NOMO-1 treated with DMSO at 0.1 percent for 48 hours (cell line): ENCODE results near the gene FFAR2.
A peak's percentile ranks its signal among the peaks of the same experiment; 100 is the strongest.
"Not testable (repeated sequence)": the region's sequence is repeated elsewhere in the genome, so short reads cannot be mapped to it uniquely, and the experiment has no call there.

ENCODE experiments used
- DNase-seq: peaks from one replicate; lab custom pipeline; 2025; ENCODE audit not compliant: unreplicated experiment; lab: John Stamatoyannopoulos, UW

Gene FFAR2

DNA sequence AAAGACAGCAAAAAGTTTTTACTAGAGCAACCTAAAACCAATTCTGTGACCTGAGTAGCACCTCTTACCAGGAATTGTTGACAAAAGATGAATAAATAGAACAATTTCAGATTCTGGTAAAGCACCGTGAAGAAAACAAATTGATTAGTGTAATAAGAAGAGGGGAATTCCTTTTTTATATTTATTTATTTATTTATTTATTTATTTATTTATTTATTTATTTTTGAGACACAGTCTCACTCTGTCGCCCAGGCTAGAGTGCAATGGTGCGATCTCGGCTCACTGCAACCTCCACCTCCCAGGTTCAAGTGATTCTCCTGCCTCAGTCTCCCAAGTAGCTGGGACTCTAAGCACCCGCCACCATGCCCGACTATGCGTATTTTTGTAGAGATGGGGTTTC is 24.7 kb upstream of the FFAR2 start:
- not testable (repeated sequence) for DNase-seq

DNA sequence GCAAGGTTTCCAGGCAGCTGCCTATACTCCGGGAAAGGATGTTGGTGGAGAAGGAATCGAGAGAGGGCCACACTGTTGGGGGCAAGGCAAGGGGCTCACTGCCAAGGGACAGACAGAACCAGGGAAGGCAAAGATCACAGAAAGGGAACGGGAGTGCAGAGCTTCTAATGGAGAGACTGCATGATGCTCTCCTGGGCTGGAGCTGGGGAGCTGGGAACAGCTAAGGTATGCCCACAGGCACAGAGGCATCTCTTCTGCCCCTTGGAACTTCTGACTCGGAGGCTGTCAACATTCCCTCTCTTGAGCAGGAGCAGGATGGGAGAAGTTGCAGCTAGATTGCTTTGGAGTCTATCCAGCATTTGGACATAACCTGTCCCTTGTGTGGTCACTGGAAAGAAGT is 22.4 kb upstream of the FFAR2 start:
- DNase-seq = no peak

DNA sequence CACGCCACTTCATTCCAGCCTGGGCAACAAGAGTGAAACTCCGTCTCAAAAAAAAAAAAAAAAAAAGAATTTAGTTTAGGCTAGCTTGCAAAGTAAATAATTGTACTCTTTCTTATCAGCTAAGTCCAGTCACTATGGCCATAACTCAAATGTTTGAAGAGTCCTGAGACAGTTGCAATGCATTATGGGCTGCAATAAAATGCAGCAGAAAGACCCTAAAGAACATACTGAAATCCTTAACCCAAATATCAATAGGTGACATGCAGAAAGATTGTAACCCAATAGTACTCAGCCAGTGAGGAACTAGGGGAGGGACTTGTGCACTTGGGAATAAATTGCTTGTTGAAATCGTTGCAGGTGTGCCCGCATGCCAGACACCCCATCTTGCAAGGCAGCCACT is 20.9 kb upstream of the FFAR2 start:
- DNase-seq = no peak

DNA sequence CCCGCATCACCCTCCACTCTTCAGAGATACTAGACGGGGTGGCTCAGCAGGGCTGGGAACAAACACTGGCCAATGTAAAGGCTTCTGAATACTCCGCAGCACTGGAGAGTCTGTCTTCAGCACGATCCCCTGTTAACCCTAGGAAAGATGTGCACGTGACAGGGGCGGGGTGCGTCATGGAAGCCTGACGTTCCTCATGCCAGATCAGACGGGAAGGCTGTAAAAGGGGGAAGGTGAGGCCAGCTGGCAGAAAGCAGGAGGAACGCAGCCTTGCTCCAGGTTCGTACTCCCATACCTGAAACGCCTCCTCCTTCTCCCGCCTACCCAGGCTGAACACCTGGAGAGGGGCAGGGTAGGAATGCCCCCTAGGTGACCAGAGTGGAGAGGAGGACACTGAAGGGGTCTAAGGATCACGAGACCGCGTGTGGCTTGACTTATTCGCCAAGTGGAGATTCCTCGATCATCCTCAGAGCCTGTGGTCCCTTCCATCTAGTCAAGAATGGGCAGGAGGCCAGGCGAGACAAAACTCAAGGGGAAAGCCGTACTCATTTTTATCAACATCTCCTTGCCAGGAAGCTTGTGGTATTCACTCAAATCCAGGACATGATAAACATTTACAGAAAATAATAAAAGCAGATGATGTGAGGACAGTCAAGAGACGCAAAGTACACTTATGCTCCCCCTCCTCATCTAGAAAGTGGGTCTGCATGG is 18.2 kb upstream of the FFAR2 start:
- no peak for DNase-seq

DNA sequence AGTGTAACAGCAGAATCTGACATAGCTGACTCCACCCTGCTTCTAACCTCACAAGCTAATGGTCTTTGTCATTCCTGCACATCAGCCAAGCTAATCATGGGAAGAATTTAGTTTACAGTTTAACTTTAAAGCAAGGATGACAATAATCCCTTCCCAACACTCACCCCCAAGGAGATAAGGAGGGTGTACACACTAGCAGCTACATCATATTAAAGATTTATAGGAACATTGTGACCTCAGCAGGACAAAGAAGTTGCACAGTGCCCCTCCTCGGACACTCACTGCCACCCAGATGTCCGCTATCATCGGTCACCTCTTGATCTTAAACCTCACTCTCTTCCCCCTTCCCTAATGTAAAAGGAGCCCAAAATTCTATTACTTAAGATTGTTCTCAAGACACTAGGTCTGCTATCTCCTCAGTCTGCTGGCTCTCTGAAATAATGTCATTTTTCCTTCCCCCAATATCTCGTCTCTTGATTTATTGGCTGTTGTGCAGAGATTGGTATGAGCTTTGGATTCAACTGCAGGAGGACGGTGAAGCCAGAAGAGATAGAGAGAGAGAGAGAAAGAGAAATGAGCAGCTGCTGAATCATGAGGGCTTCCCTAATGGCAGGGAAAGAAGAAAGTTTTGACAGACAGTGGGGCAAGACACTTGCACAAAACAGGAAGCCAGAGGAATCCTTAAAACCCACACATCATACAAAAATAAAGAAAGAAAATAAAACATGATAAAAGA is 17.5 kb upstream of the FFAR2 start:
- peak; percentile 54 for DNase-seq

DNA sequence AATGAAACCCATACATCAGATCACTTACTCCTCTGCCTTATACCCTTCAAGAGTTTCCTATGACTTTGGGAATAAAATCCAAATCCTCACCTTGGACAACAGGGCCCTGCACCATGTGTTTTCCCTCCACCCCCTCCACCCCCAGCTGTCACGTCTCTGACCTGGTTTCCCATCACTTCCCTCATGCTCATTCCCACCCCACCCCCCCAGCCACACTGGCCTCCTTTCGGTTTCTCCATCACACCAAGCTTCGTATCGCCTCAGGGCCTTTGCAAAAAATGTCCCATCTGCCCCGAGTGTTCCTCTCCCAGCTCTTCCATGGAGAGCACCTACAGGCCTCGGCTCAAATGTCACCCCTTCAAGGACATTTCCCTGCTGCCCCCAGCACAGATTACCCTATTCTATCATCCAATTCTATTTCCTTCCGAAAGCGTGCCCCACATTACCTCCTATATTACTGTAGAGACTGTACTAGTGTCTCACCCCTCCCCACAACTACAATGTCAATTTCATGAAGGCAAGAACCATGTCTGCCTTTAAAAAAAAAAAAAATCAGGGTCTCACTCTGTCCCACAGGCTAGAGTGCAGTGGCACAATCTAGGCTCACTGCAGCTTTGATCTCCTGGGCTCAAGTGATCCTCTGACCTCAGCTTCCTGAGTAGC is 16.8 kb upstream of the FFAR2 start:
- DNase-seq = no peak

DNA sequence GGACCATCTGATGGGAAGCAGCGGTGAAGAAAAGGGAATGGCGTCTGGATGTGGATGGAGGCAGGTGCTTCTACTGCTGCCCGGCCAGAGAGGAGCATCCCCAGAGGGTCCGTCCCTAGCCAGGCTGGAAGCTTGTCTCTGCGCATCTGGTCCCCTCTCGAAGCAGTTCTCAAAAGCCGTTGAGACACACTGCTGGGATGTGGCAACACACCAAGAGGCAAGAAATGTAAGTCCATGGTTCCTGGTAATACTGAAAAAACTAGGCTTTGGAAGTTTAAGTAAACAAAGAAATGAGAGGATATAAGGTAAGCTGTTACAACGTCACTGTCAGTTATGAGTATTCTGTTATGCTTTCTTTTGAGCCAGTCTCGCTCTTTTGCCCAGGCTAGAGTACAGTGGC is 15.1 kb upstream of the FFAR2 start:
- no peak for DNase-seq

DNA sequence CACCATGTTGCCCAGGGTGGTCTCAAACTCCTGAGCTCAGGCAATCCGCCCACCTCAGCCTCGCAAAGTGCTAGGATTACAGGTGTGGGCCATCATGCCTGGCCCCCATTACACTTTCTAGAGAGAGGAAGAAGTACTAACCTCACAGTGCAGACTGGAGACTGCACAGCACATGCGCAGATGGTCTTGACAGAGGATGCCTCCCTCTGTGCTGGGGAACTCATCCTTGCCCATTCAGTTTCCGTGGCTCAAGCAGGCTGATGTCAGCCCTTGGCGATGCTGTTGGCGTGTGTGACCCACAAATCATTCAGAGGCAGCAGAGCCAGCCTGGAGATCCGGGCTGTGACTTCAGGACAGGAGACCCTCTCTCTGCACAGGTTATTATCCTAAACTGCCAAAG is 14.6 kb upstream of the FFAR2 start:
- no peak for DNase-seq

DNA sequence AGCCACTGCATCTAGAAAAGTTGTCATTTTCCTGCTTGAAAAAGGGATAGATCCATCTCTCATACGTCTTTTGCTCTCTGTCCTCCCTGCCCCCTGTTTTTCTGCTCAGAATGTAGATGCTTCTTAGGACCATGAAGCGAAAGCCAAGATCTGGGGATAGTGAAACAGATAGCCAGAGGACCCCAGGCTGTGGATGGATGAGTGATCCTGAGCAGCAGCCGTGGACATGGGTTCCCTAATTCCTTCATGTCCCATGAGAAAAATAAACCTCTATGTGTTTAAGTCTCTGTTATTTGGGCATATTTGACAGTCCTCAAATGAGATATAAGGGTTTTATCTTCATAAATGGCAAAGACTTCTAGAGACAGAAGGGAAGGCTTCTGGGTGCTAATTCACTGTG is 12.2 kb upstream of the FFAR2 start:
- DNase-seq = no peak

DNA sequence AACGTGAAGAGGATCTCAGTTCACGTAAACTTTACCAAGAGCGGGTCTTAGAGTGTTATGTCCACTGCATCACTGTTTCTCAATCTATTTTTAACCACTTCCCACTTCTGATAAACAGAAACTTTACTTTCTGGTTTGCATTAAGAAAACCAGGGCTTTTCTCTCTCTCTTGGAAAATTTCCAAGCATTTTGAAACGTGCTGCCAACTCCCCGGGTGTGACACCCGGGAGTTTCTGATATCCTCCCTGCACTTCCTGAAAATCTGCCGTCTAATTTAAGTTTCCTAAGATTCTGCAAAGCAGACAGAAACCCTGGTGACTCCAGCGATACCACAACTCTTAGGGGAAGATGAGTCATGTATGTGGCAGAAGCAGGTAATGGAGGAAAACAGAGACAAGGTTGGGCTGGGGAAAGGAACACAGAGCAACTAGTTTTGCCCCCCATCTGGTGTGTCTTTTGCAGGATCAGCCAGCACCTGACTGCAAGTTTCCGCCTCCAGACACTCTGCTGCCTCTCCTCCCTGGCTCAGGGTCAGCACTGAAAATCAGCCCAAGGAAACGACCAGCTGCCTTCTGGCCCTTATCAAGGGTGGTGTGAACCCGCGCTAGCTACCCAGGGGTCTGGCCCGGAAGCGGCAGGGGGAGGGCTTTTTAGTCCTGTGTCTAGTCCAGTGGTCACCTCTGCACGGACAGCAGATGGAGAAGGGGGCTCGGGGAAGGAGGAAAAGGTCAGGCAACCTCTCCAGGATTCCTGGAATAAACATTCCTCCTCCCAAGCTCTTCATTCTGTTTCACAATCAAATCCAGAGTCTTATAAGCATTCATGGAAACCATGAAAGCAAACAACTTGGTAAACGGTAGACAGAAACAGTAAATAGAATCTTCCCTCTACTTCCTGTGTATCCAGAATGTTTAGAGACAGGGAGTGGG is 11.3 kb upstream of the FFAR2 start:
- peak; percentile 89 for DNase-seq

DNA sequence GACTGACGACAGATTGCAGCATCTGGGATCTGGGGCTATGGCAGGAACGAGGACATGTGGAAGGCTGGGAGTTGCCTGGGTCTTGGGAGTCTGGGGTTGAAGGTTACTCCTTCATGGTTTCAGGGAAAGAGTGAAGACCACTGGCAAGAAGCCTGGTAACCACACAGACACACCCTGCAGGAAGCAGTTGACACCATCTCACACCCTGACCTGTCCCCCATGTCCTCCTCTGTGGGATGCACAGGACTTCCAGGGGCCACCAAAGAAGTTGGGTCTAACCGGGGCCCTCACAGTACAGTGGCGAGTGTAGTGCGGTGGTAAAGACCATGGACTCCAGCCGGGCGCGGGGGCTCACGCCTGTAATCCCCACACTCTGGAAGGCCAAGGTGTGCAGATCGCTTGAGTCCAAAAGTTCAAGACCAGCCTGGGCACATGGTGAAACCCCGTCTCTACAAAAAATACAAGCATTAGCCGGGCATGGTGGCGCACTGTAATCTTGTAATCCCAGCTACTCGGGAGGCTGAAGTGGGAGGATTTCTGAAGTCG is 10.6 kb upstream of the FFAR2 start:
- DNase-seq = no peak

DNA sequence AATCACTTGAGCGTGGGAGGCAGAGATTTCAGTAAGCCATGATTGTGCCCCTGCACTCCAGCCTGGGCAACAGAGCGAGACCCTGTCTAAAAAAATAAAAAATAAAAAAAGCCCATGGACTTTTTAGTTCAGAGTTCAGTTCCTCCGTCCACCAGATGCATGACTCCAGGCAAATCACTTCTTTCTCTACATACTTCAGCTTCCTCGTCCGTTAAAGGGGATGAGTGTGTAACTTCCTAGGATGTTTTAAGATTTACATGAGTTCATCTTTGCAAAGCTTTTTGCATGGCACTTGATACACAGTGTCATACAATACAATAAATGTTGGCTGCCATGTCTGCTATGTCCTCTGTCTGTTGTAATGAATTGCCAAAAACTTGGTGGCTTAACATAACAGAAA is 10.0 kb upstream of the FFAR2 start:
- no peak for DNase-seq

DNA sequence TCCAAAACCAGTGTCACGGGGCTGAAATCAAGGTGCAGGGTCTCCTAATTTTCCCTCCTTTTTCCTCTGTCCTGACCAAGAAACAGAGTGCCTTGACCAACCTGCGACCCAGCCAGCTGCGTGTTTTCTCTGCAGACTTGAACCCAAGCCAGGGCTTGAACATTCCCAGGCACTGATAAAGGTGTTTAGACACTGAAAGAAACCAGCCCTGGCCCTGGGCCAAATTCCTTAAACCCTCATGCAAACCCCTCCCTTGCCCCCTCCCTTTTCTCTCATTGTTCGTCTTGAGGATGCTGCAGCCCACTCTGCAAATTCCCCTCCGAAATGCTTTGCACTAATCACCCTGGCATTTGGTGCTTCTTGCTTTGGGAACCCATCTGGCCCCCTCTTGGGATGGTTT is 9.5 kb upstream of the FFAR2 start:
- DNase-seq = no peak

DNA sequence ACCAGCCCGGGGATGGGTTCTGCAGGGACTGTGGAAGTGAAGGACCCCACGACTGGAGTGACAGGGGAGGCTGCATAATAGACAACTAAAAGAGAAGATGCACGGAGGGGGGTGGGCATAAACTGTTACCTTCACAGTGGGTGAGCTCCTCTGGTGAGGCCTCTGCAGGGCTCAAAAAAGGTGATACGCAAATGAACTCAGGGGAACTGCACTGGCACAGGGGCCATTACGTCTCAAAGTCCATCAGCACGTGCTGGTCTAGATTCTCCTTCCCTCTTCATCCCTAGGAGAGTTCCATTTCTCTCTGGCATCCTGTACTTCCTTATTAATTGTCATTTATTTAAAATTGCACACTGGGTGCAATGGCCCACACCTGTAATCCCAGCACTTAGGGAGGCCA is 8.1 kb upstream of the FFAR2 start:
- no peak for DNase-seq

DNA sequence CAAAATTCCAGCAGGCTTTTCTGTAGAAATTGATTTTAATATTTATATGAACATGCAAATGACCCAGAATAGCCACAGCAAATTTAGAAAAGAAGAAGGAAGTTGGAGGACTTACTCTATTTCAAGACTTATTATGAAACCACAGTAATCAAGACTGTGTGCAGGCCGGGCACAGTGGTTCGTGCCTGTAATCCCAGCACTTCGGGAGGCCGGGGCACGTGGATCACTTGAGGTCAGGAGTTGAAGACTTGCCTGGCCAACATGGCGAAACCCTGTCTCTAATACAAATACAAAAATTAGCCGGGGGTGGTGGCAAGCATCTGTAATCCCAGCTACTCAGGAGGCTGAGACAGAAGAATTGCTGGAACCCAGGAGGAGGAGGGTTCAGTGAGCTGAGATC is 6.0 kb upstream of the FFAR2 start:
- peak; percentile 84 for DNase-seq

DNA sequence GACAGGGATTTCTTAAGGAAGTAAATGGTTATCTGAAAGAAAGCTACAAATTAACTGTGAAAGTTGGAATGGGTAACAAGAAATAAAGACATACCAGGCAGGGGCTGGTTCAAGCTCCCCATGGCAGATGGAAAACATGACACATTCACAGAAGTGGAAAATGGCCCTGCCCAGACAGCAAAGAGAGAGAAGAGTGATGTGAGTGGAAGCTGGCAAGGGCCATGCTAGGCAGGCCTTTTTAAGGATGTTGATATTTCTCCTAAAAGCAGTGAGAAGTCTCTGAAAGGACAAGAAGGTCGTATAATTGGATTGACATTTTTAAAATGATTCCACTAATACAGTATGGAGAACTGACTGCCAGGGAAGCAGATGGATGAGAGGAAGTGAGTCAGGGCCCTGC is 3.3 kb upstream of the FFAR2 start:
- DNase-seq = no peak

DNA sequence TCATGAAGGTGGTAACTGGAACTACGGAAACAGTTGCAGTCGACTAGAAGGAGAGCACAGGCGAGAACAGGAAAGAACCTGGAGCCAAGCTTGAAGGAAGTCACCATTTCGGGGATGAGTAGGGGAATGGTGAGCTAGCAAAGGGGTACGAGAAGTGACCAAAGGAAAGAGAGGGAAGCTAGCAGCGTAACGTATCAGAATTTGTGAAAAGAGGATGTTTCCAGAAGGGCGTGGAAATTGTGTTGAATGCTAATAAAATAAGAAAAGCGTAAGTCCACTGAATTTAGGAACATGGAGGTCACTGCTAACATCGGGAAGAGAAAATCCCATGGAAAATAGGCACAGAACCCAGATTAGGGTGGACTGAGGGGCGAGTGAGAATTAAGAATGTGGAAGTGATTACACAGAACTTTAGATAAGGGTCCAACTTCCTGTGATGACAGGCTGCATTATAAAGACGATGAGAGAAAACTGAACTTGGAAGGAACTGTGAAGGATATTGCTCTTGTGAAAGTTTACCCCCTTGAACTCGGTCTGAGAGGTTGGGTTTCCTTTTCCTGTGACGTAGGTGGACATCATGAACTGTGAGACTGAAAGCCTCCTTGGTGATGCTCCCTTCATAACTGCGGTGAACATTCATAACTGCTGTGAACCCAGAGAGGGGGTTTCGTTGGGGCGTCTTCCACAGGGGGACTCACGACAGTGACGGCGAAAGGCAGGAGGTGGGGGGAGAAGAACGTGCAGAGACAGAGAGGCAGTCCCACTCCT is 2.0 kb upstream of the FFAR2 start:
- DNase-seq = peak; percentile 81

DNA sequence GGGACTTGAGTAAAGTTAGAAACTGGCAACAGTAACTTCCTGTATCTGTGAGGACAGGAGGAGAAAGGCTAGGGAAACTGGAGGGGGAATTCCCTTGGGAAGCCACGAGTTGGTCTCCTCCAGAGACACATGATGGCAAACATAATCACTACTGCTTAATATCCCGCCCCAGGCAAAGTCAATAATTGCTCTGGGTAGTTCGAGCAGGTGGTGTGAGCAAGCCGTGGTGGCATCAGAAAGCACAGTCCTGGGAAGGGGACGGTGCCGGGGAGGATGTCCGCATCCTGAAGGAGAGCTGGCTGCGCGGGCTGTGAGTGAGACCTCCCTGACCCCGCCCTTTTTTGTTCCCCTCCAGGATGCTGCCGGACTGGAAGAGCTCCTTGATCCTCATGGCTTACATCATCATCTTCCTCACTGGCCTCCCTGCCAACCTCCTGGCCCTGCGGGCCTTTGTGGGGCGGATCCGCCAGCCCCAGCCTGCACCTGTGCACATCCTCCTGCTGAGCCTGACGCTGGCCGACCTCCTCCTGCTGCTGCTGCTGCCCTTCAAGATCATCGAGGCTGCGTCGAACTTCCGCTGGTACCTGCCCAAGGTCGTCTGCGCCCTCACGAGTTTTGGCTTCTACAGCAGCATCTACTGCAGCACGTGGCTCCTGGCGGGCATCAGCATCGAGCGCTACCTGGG is 1.4 kb downstream of the FFAR2 start:
- no peak for DNase-seq

DNA sequence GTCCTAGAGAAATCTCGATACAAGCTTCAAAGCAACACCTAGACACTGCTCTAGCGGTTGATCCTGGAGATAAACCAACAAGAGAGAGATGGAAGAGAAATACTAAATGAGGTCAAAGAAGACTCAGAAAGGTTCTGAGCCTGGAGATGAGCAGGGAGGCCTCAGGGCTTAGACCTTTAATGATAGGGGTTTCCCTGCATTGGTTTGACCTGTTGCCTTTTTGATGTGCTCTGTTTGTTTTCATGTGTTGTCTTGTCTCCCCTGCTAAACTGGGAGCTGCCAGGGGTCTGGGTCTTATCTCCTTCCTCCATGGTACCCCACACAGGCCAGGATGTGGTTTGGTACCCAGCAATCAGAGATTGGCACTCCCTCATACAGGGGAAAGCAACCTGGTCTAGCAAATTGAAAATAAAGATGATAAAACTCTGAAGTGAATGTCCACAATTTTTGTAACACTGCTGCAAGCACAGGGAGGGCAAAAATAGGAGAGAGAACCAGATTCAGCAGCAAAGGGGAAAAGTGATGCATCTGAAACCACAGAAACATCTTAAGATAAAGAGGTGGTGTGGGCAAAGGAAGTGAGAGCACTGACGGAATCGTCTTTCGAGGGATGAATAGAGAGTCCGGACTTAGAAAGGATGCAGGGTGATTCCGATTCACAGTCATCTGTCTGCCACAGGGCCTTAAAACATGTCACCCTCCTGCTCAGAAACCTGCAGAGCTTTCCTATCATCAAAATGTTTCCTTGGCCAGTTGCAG is 3.5 kb downstream of the FFAR2 start:
- no peak for DNase-seq
